Astrocyte (in vitro differentiated cells and primary cell): ENCODE data around the gene PRRT2. TPM values are rescaled to one million over a fixed set of nuclear protein-coding genes. Genes with fewer than 3 reads are reported as not detected.

Experiments
- DNase-seq: peaks from one replicate; pipeline ENCODE4 v3.0.0-alpha.2; 2010; ENCODE audit warnings: low read depth
- FAIRE-seq: peaks from 2 replicates; lab custom pipeline; 2011; peaks lifted over from hg19 to GRCh38; lab: Jason Lieb, UNC
- H2AFZ ChIP-seq: 2 replicates; pipeline ENCODE4 v1.6.0; 2012; ENCODE audit warnings: low read depth, low read length, inconsistent platforms
- H3K27ac ChIP-seq: 2 replicates; pipeline ENCODE4 v1.5.1; 2011; ENCODE audit warnings: low read depth, low read length, inconsistent platforms
- H3K27me3 ChIP-seq: 2 replicates; pipeline ENCODE4 v1.6.0; 2011; ENCODE audit warnings: low read length, inconsistent platforms; ENCODE audit not compliant: insufficient read depth
- H3K36me3 ChIP-seq: 2 replicates; pipeline ENCODE4 v1.5.1; 2011; ENCODE audit warnings: low read length, inconsistent platforms; ENCODE audit not compliant: insufficient read depth
- H3K4me1 ChIP-seq: 2 replicates; pipeline ENCODE4 v1.5.1; 2011; ENCODE audit warnings: low read length, inconsistent platforms; ENCODE audit not compliant: insufficient read depth
- H3K4me2 ChIP-seq: 2 replicates; pipeline ENCODE4 v1.6.0; 2012; ENCODE audit warnings: low read length, inconsistent platforms
- H3K4me3 ChIP-seq: 2 replicates; pipeline ENCODE4 v1.5.1; 2011; ENCODE audit warnings: low read depth, mild to moderate bottlenecking, low read length, inconsistent platforms; ENCODE audit not compliant: insufficient read depth
- H3K79me2 ChIP-seq: 2 replicates; pipeline ENCODE4 v1.6.0; 2012; ENCODE audit warnings: mild to moderate bottlenecking, low read length, inconsistent platforms; ENCODE audit not compliant: insufficient read depth
- H3K9ac ChIP-seq: 2 replicates; pipeline ENCODE4 v1.6.0; 2012; ENCODE audit warnings: mild to moderate bottlenecking, low read length, inconsistent platforms
- H3K9me3 ChIP-seq: 2 replicates; pipeline ENCODE4 v1.5.1; 2012; ENCODE audit warnings: low read depth, mild to moderate bottlenecking, low read length, inconsistent platforms; ENCODE audit not compliant: insufficient read depth
- H4K20me1 ChIP-seq: 2 replicates; pipeline ENCODE4 v1.6.0; 2012; ENCODE audit warnings: low read length, inconsistent platforms; ENCODE audit not compliant: insufficient read depth
- H3K27ac Mint-ChIP-seq: one replicate; pipeline ENCODE4 v1.8.0; 2021; ENCODE audit warnings: mild to moderate bottlenecking, mixed read lengths; ENCODE audit not compliant: unreplicated experiment
- H3K27me3 Mint-ChIP-seq: one replicate; pipeline ENCODE4 v1.8.0; 2021; ENCODE audit warnings: low read depth, mixed read lengths; ENCODE audit not compliant: unreplicated experiment
- H3K36me3 Mint-ChIP-seq: one replicate; pipeline ENCODE4 v1.8.0; 2021; ENCODE audit warnings: low read depth, mixed read lengths; ENCODE audit not compliant: unreplicated experiment
- H3K4me1 Mint-ChIP-seq: one replicate; pipeline ENCODE4 v1.8.0; 2021; ENCODE audit warnings: low read depth, mixed read lengths; ENCODE audit not compliant: unreplicated experiment
- H3K4me3 Mint-ChIP-seq: one replicate; pipeline ENCODE4 v1.8.0; 2021; ENCODE audit warnings: mild to moderate bottlenecking, moderate library complexity, mixed read lengths; ENCODE audit not compliant: unreplicated experiment
- H3K9me3 Mint-ChIP-seq: one replicate; pipeline ENCODE4 v1.8.0; 2021; ENCODE audit warnings: mild to moderate bottlenecking, mixed read lengths; ENCODE audit not compliant: unreplicated experiment
- EZH2 ChIP-seq: IDR thresholded peaks from 2 replicates; pipeline ENCODE4 v1.6.1; 2012; ENCODE audit warnings: mild to moderate bottlenecking, low read length, inconsistent platforms; ENCODE audit not compliant: insufficient read depth
- total RNA-seq: library from RNA; stranded (reverse); gene quantifications from 2 replicates; pipeline ENCODE4 v1.2.1, GENCODE V29; 2021
- TF ChIP-seq, protein P1 (sequence below): IDR thresholded peaks from 2 replicates; pipeline ENCODE4 v1.5.1; 2011; ENCODE audit warnings: low read depth, mild to moderate bottlenecking, inconsistent platforms, low read length, moderate library complexity; ENCODE audit not compliant: insufficient read depth

Gene PRRT2
- total RNA-seq, 1 donor from 2014 or later = 6.2 TPM

DNA sequence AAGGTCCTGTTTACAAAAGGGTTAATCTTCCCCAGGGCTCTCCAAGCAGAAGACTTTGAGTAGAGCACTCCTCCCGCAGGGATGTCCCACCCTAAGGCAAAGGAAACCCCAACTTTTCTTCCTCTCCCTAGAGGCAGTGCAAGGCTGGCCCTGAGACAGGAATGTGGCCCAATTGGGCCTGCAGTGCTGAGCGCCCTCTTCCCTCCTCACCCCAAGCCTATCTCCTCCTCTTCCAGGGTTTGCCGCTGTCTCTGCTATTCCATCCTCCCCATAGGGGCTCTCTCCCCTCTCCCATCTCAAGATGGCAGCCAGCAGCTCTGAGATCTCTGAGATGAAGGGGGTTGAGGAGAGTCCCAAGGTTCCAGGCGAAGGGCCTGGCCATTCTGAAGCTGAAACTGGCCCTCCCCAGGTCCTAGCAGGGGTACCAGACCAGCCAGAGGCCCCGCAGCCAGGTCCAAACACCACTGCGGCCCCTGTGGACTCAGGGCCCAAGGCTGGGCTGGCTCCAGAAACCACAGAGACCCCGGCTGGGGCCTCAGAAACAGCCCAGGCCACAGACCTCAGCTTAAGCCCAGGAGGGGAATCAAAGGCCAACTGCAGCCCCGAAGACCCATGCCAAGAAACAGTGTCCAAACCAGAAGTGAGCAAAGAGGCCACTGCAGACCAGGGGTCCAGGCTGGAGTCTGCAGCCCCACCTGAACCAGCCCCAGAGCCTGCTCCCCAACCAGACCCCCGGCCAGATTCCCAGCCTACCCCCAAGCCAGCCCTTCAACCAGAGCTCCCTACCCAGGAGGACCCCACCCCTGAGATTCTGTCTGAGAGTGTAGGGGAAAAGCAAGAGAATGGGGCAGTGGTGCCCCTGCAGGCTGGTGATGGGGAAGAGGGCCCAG is 1.0 kb downstream of the PRRT2 start:
- Histone ChIP-seq H4K20me1 (peaks cover 33% of the 10 kb centered on the region), H3K9ac (peak overlapping the region; percentile 69), H3K9me3 (no peaks in the 10 kb centered on the region), H3K36me3 (peaks cover 1% of the 10 kb centered on the region), H3K4me1 (peaks cover 37% of the 10 kb centered on the region), H3K27ac (no peak overlapping the region), H3K4me2 (peak overlapping the region; percentile 93), H2AFZ (no peak overlapping the region), H3K79me2 (peaks cover 44% of the 10 kb centered on the region), H3K4me3 (peak overlapping the region; percentile 59), H3K27me3 (no peaks in the 10 kb centered on the region)
- Mint-ChIP-seq H3K4me3 (peak overlapping the region; percentile 83), H3K27me3 (no peaks in the 10 kb centered on the region), H3K9me3 (no peaks in the 10 kb centered on the region), H3K4me1 (peaks cover 40% of the 10 kb centered on the region), H3K27ac (peak overlapping the region; percentile 12), H3K36me3 (peaks cover 9% of the 10 kb centered on the region)
- TF ChIP-seq, protein P1, sequence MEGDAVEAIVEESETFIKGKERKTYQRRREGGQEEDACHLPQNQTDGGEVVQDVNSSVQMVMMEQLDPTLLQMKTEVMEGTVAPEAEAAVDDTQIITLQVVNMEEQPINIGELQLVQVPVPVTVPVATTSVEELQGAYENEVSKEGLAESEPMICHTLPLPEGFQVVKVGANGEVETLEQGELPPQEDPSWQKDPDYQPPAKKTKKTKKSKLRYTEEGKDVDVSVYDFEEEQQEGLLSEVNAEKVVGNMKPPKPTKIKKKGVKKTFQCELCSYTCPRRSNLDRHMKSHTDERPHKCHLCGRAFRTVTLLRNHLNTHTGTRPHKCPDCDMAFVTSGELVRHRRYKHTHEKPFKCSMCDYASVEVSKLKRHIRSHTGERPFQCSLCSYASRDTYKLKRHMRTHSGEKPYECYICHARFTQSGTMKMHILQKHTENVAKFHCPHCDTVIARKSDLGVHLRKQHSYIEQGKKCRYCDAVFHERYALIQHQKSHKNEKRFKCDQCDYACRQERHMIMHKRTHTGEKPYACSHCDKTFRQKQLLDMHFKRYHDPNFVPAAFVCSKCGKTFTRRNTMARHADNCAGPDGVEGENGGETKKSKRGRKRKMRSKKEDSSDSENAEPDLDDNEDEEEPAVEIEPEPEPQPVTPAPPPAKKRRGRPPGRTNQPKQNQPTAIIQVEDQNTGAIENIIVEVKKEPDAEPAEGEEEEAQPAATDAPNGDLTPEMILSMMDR = no peak
- TF ChIP-seq EZH2 = no peak
- FAIRE-seq (no peak), DNase-seq (no peak)

DNA sequence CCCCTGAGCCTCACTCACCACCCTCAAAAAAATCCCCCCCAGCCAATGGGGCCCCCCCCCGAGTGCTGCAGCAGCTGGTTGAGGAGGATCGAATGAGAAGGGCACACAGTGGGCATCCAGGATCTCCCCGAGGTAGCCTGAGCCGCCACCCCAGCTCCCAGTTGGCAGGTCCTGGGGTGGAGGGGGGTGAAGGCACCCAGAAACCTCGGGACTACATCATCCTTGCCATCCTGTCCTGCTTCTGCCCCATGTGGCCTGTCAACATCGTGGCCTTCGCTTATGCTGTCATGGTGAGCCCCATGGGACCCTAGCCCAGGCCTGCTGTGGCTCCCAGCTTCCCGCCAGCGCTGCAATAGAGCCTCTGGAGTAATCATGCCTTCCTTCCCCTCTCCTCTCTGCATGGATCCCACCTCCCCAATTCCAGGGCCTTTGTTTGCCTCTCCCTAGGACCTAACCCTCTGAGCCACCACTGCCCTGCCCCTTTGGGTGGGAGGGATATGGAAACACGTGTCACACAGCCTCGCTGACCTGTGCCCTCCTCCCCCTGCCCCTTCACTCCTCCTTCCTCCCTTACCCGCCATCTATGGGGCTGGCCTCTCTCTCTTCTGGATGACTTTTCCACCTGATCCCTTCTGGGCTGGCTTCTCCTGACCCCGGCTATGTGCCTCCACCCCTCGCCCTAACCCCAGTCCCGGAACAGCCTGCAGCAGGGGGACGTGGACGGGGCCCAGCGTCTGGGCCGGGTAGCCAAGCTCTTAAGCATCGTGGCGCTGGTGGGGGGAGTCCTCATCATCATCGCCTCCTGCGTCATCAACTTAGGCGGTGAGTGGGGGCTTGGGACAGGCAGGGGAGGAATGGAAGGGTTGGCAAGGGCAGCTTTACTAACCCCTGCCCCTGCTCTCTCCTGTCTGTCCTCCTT is 1.9 kb downstream of the PRRT2 start:
- Histone ChIP-seq H3K9me3 (no peaks in the 10 kb centered on the region), H4K20me1 (peaks cover 24% of the 10 kb centered on the region), H2AFZ (no peak overlapping the region), H3K27ac (no peak overlapping the region), H3K79me2 (peaks cover 44% of the 10 kb centered on the region), H3K4me2 (no peak overlapping the region), H3K9ac (no peak overlapping the region), H3K4me1 (peaks cover 32% of the 10 kb centered on the region), H3K36me3 (peaks cover 4% of the 10 kb centered on the region), H3K27me3 (no peaks in the 10 kb centered on the region), H3K4me3 (no peak overlapping the region)
- Mint-ChIP-seq H3K4me3 (peak overlapping the region; percentile 60), H3K36me3 (peaks cover 5% of the 10 kb centered on the region), H3K9me3 (no peaks in the 10 kb centered on the region), H3K27me3 (no peaks in the 10 kb centered on the region), H3K4me1 (peaks cover 38% of the 10 kb centered on the region), H3K27ac (no peak overlapping the region)
- DNase-seq (no peak), FAIRE-seq (no peak)
- TF ChIP-seq, protein P1 = no peak
- no peak for TF ChIP-seq EZH2
